Mucosa of gallbladder (tissue), 1 donor: ENCODE results near the gene YIF1A. TPM values are rescaled to one million over a fixed set of nuclear protein-coding genes. Genes with fewer than 3 reads are reported as not detected.
"Not testable (repeated sequence)": the region's sequence is repeated elsewhere in the genome, so short reads cannot be mapped to it uniquely, and the experiment has no call there.

Source experiments
- DNase-seq: peaks from one replicate; pipeline ENCODE4 v3.0.0-alpha.2; 2020; ENCODE audit warnings: low spot score
- total RNA-seq: library from RNA; stranded (reverse); gene quantifications from one replicate; pipeline ENCODE4 v1.2.1, GENCODE V29; 2021
- donor health status: DM: no; HTN: no; CAD: no.

Gene YIF1A
- total RNA-seq, 1 donor from 2014 or later: 103 TPM

DNA sequence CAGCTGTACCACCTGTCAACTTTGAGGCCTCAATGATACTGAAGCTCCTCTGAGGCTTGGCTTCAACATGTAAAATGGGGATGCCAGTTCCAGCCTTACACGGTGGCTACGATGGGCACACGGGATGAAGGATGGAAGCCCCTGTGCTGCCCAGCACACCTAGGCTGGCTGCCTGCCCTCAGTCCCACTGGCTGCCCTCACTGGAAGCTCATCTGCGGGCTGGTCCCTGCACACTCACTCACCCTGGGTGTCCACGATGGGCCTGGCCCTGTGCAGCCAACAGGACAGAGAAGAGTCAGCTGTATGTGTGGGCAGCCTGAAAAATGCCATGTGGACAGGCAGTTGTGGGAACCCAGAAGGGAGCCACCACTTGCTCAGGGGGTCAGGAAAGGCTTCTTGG is 2.2 kb downstream of the YIF1A start:
- DNase-seq: no peak

- no peak for DNase-seq
Observed at GRCh38 chr11:66285250-66285947, 3.5 kb downstream of the YIF1A start.

DNA sequence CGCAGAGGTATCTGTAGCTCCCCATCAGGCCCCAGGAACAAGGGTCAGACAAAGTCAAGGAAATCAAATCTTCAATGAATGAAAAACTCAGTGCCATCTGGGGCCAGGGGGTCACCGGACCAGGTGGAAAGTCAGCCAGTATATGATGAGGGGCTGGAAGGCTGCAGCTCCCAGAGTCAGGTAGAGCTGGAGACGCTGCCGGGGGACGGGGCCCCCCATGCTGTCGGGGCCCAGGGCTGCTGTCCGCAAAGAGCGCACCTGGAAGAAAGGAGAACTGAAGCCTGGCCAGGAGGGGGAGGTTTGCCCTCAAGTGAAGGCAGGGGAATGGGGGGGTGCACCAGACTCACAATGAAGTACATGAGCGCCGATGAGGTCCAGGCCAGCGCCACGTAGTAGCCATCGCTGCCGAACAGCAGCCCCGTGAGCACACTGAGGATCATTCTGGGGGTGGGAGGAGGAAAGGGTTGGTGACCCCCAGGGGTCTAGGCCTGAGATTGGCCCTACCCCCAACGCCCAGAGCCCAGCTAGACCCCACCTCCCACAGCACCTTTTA is 4.3 kb downstream of the YIF1A start:
- no peak for DNase-seq

DNA sequence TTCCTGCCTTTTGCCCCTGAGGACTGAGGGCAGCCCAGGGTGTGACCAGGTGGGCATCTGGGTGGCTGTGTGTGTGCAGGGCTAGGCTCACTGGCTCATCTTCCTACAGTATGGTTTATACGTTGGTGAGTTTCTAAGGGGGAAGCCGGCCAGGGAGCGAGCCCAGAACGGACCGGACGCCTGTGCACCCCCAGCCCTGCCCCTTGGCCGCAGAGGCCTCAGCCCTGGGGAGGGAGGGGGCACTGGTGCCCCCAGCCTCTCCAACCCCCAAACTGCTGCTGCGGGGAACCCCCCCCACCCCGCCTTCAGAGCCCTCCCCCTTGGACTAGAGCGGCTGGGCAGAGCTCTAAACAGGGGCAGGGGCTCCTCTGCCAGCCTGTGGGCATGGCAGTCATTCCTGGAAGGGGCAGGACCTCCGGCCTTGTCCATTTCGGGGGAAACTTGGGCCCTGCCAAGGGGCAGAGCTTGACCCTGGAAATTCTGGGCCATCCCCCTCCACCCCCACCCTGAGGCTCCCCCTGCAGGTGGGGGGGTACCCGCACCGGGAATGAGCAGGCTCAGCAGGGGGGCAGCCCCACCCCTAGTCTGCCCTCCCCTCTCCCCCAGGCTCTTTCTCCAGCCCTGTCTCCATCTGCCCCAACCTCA is 5.4 kb downstream of the YIF1A start:
- DNase-seq: no peak

DNA sequence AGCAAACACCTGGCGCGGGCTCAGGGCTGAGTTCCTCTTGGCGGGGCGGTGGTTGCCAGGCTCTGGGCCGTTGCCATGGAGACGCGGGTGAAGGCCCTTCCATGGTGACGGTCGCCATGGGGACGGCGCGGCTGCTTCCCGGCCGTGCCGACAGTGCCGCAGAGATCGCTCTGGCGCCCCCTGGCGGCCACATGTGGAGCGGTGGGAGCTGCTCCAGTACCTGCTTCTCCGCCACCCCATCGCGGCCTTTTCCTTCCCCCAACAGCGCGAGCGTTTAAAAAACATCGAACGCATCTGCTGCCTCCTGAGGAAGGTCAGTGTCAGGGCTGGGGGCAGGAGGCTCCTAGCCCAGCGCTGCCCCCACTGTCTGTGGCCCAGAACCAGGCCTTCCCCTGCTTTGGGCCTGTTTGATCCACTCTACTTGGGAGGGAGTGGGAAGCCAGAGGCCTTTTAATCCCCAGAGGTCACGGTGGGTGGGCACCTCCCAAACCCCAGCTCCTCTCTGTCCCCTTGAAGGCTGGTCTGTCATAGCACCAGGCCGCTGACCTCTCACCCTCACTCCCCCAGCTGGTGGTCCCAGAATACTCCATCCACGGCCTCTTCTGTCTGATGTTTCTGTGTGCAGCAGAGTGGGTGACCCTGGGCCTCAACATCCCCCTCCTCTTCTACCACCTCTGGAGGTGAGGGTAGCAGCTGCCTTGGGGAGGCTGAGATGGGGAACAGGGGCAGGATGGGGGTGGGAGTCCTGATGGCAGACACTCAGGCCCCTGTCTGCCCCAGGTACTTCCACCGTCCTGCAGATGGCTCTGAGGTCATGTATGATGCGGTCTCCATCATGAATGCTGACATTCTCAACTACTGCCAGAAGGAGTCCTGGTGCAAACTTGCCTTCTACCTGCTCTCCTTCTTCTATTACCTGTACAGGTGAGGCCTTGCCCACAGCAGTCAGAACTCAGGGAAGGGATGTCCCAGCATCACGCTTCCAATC is 6.2 kb downstream of the YIF1A start:
- DNase-seq: peak; percentile 98

GRCh38 chr11:66281776-66282467 is 7.0 kb downstream of the YIF1A start:
- no peak for DNase-seq

GRCh38 chr11:66281001-66281400 is 7.9 kb downstream of the YIF1A start:
- no peak for DNase-seq

GRCh38 chr11:66280428-66280827 is 8.5 kb downstream of the YIF1A start:
- DNase-seq: no peak

DNA sequence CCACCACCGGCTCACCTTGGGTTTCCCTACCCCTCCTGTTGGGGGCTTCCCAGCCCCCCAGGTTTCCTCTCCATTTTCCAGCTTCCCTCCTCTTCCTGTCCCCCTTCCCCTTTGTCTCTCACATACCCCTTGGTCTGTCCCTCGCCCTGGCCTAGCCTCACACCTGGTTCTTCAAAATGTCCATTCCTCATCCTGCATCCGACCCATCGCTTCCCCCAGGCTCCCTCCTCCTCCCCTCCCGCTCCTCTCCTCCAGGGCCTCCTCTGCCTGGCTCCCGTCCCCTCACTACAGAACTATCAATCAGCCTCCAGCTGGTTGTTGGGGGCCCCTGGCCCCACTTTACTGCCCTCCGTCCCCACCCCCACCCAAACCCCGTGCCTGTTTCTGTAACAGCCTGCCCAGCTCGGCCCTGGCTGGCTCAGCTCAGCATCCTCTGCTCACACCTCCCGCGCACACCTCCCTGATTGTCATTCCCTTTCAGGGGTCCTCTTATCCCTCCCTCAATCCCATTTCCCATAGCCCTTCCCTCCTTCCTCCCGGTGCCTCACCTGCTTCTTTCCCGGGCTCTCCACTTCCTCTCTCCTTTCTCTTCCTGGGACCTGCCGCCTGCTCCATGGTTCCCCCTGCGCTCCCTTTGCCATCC is 9.7 kb downstream of the YIF1A start:
- no peak for DNase-seq

- no peak for DNase-seq
Observed at GRCh38 chr11:66278363-66279091, 10.4 kb downstream of the YIF1A start.

DNA sequence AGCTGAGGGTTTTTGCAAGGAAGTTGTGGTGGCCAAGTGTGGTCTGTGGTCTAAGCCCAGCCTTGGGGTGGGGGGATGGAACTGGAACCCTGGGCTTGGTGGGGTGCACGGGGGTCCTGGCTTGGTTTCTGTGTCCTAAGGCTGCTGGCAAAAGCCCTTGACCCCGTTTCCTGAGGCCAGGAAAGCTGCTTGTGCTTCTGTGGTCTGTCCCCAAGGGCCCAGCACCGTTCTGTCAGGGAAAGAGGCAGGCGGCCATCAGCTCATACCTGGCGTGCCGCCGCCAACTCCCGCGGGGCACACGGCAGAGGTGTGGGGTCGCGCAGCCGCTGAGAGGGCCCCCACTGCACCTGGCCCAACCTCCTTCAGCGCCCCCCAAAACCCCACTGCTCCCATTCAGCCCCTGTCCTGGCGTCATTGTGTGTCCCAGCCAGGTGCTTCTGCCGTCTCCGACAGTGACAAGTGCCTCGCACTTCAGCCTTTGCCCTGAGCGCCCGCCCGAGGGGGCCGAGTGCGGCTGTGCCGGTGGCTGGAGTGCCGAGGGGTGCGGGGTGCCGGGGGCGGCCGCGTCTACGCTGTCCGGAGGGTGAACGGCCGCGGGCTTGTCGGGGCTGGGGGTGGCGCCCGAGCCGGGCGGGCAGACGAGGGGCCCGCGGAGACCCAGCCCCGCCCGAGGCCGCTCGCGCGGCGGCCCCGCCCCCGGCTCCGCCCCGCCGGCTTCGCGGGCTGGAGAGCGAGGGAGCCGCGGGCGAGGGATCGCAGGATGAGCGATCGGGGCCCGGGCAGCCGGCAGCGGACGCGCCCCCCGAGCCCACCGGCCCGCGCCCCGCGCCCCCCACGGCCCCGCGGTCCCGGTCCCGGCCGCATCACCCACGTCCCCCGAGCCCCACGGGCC is 11.2 kb downstream of the YIF1A start, which contains the start of gene CNIH2:
CNIH2 (plus strand) TSS at position 705 of the 892 bp plus-strand sequence. CDS start 282 bp downstream, outside the sequence.
- no peak for DNase-seq

DNA sequence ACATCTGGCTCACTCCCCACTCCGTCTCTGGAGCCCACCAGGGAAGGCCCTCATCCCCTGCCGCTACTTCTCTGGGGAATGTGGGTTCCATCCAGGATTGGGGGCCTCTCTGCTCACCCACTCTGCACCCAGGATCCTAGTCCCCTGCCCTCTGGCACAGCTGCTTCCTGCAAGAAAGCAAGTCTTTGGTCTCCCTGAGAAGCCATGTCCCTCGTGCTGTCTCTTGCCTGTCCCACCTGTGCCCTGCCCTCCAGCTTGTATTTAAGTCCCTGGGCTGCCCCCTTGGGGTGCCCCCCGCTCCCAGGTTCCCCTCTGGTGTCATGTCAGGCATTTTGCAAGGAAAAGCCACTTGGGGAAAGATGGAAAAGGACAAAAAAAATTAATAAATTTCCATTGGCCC is 11.9 kb downstream of the YIF1A start:
- not testable (repeated sequence) for DNase-seq

DNA sequence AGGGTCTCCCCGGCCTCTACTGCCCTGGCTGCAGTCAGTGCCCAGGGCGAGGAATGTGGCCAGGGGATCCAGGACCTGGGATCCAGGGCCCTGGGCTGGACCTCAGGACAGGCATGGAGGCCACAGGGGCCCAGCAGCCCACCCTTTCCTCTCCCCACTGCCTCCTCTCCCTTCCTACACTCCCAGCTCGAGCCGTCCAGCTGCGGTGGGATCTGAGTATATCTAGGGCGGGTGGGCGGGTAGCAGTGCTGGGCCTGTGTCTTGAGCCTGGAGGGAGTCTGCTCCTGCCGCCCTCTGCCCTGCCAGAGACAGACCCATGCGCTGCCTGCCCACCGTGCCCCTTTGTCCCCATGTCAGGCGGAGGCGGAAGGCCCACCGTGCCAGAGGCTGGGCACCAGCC is 12.3 kb downstream of the YIF1A start:
- not testable (repeated sequence) for DNase-seq

GRCh38 chr11:66275984-66276612 is 12.8 kb downstream of the YIF1A start:
- no peak for DNase-seq

DNA sequence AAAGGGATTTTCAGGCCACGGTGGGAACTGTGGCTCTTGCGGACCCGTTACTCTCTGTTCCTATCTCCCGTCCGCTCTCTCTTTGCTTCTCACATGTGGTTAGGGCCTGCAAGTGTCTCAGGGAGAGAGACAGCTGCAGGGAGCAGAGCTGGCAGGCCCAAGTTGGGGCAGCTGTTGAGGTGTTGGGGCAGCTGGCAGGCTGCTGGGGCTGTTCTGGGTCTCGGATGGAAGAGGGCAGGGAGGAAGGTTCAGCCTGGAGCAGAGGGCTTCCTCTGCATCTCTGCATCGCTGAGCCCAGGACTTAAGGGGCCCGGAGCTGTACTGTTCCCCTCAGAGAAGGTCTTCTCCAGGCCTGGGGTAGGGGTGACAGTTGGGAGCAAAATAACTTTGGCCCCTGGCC is 13.5 kb downstream of the YIF1A start:
- DNase-seq: no peak

GRCh38 chr11:66274219-66274618 is 14.7 kb downstream of the YIF1A start:
- no peak for DNase-seq

DNA sequence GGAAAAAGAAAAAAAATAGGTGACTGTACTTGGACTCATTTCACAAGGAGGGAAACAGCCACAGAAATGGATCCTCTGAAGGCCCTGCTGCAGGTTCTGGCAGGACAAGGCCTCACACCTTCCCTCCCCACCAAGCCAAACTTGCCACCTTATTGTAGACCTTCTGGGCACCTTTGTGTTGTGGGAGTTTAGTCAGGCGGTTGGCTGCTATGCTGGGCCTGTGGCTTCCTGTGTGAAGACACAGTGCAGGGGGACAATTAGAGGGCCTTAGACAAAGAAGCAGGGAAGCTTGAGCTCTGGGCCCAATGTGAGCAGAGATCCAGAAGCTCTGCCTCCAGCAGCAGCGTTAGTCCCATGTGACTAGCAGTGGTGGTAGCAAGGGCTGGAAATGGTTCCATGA is 16.3 kb downstream of the YIF1A start:
- no peak for DNase-seq

GRCh38 chr11:66271816-66272215 is 17.1 kb downstream of the YIF1A start:
- DNase-seq: no peak
